Ovary (tissue), 3 donors: Measurements from ENCODE around the gene KCNH5.

ENCODE experiments used
- CTCF ChIP-seq, 3 donors: fragments of 450-650 bp in 2 of 3; fragments of 200-600 bp in 1 of 3; IDR thresholded peaks; one replicate each; pipeline versions ENCODE4 v1.5.1 to v1.8.0; 2016 to 2022; ENCODE audit warnings: antibody characterized with exemption in 3 of 3, mild to moderate bottlenecking in 1 of 3
- EP300 ChIP-seq: sonication (generic); formaldehyde crosslinking; IDR thresholded peaks from one replicate; pipeline ENCODE4 v1.6.1; 2017; ENCODE audit warnings: antibody characterized with exemption
- donor health status: DM: no; HTN: no; CAD: no.

- TF ChIP-seq CTCF (IDR thresholded peaks at IDR 0.05) (no peak), EP300 (no peak)
Measured at GRCh38 chr14:62759796-62760195, 285.5 kb downstream of the KCNH5 start.
